ENCODE measurements around the gene LCLAT1.

DNA sequence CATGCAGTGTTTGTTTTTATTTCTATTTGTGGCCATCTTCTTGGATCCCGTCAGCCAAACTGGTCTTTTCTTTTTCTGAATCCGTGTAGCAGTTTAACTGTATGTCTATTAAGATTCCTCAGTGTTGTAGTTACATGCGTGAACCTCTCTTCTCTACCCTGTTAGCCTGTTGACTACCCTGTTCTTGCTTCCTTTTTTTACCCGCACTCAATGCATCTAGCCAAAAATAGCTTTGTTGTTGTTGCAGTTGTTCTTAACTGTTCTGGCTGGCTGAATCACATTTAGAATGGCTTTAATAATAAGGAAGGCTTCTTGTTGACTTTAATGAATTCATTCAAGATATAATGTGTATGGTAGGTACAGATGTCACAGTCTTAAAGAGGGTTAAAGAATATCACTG lies 137.1 kb downstream of the LCLAT1 start:
- TF ChIP-seq, protein P1, sequence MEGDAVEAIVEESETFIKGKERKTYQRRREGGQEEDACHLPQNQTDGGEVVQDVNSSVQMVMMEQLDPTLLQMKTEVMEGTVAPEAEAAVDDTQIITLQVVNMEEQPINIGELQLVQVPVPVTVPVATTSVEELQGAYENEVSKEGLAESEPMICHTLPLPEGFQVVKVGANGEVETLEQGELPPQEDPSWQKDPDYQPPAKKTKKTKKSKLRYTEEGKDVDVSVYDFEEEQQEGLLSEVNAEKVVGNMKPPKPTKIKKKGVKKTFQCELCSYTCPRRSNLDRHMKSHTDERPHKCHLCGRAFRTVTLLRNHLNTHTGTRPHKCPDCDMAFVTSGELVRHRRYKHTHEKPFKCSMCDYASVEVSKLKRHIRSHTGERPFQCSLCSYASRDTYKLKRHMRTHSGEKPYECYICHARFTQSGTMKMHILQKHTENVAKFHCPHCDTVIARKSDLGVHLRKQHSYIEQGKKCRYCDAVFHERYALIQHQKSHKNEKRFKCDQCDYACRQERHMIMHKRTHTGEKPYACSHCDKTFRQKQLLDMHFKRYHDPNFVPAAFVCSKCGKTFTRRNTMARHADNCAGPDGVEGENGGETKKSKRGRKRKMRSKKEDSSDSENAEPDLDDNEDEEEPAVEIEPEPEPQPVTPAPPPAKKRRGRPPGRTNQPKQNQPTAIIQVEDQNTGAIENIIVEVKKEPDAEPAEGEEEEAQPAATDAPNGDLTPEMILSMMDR (IDR thresholded peaks at IDR 0.05): no peak
- TF ChIP-seq EZH2 (IDR thresholded peaks at IDR 0.05) (no peak), EZH2phosphoT487 (IDR thresholded peaks at IDR 0.05) (no peak)
